ENCODE data around the gene HOXD1.

DNA sequence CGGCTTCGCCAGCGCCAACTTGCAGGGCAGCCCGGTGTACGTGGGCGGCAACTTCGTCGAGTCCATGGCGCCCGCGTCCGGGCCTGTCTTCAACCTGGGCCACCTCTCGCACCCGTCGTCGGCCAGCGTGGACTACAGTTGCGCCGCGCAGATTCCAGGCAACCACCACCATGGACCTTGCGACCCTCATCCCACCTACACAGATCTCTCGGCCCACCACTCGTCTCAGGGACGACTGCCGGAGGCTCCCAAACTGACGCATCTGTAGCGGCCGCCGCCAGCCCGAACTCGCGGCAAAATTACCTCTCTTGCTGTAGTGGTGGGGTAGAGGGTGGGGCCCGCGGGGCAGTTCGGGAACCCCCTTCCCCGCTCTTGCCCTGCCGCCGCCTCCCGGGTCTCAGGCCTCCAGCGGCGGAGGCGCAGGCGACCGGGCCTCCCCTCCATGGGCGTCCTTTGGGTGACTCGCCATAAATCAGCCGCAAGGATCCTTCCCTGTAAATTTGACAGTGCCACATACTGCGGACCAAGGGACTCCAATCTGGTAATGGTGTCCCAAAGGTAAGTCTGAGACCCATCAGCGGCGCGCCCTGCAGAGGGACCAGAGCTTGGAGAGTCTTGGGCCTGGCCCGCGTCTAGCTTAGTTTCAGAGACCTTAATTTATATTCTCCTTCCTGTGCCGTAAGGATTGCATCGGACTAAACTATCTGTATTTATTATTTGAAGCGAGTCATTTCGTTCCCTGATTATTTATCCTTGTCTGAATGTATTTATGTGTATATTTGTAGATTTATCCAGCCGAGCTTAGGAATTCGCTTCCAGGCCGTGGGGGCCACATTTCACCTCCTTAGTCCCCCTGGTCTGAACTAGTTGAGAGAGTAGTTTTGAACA is 16.2 kb upstream of the HOXD1 start:
- TF ChIP-seq, protein P1, sequence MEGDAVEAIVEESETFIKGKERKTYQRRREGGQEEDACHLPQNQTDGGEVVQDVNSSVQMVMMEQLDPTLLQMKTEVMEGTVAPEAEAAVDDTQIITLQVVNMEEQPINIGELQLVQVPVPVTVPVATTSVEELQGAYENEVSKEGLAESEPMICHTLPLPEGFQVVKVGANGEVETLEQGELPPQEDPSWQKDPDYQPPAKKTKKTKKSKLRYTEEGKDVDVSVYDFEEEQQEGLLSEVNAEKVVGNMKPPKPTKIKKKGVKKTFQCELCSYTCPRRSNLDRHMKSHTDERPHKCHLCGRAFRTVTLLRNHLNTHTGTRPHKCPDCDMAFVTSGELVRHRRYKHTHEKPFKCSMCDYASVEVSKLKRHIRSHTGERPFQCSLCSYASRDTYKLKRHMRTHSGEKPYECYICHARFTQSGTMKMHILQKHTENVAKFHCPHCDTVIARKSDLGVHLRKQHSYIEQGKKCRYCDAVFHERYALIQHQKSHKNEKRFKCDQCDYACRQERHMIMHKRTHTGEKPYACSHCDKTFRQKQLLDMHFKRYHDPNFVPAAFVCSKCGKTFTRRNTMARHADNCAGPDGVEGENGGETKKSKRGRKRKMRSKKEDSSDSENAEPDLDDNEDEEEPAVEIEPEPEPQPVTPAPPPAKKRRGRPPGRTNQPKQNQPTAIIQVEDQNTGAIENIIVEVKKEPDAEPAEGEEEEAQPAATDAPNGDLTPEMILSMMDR (IDR thresholded peaks at IDR 0.05 in 8 of 11, conservative IDR thresholded peaks at IDR 0.05 in 3 of 11) = no peak
- no peak for TF ChIP-seq POLR2A (IDR thresholded peaks at IDR 0.05)
- TF ChIP-seq POLR2AphosphoS5 (IDR thresholded peaks at IDR 0.05) = no peak
